ENCODE results near the gene TPH1. TPM values are rescaled to one million over a fixed set of nuclear protein-coding genes. Genes with fewer than 3 reads are reported as not detected.

Gene TPH1
- total and polyA plus RNA-seq, 2 experiments from 2014 or later, result 0.03 to 0.12 TPM

GRCh38 chr11:18013790-18014507 lies 32.1 kb downstream of the TPH1 start:
- DNase-seq (ENCODE audit: low read depth in 1 of 2, low spot score in 1 of 2), result peak; percentile 6 to 36
- peak overlapping the region; percentile 68 for H3K4me3 ChIP-seq

GRCh38 chr11:18012906-18013781 lies 32.9 kb downstream of the TPH1 start, which contains the start of gene SERGEF:
Gene SERGEF (minus strand): TSS chr11:18013047. CDS start chr11:18013010, 37 bp downstream.
- Histone ChIP-seq H3K9me3 (ENCODE audit: low read depth) (no peaks in the 10 kb centered on the region), H3K36me3 (no peaks in the 10 kb centered on the region), H3K4me3 (peak within 1 kb of the TSS; percentile 68), H3K27ac (peak within 1 kb of the TSS; percentile 79), H3K27me3 (no peaks in the 10 kb centered on the region), H3K4me1 (ENCODE audit: low read depth) (no peaks in the 10 kb centered on the region)
- DNase-seq (ENCODE audit: low read depth in 1 of 2, low spot score in 1 of 2), result peak; percentile 94 to 97
- TF ChIP-seq CTCF (IDR thresholded peaks at IDR 0.05; ENCODE audit: low read depth, low read length), result no peak

More at GRCh38 chr11:18013790-18014507, 32.1 kb downstream of the TPH1 start:
- Histone ChIP-seq H3K4me1 (ENCODE audit: low read depth) (no peaks in the 10 kb centered on the region), H3K36me3 (no peaks in the 10 kb centered on the region), H3K27ac (peak overlapping the region; percentile 24), H3K27me3 (no peaks in the 10 kb centered on the region), H3K9me3 (ENCODE audit: low read depth) (no peaks in the 10 kb centered on the region)
- no peak for TF ChIP-seq CTCF (IDR thresholded peaks at IDR 0.05; ENCODE audit: low read depth, low read length)

GRCh38 chr11:18012122-18012905 lies 33.8 kb downstream of the TPH1 start:
- Histone ChIP-seq H3K9me3 (ENCODE audit: low read depth) (no peaks in the 10 kb centered on the region), H3K27ac (peak overlapping the region; percentile 79), H3K4me1 (ENCODE audit: low read depth) (no peaks in the 10 kb centered on the region), H3K4me3 (peak overlapping the region; percentile 68), H3K36me3 (no peaks in the 10 kb centered on the region), H3K27me3 (no peaks in the 10 kb centered on the region)
- no peak for TF ChIP-seq CTCF (IDR thresholded peaks at IDR 0.05; ENCODE audit: low read depth, low read length)
- DNase-seq (ENCODE audit: low read depth in 1 of 2, low spot score in 1 of 2), result peak; percentile 14 to 52

GRCh38 chr11:18011633-18012032 lies 34.4 kb downstream of the TPH1 start:
- Histone ChIP-seq H3K27me3 (no peaks in the 10 kb centered on the region), H3K9me3 (ENCODE audit: low read depth) (no peaks in the 10 kb centered on the region), H3K27ac (no peak overlapping the region), H3K4me3 (no peak overlapping the region), H3K36me3 (no peaks in the 10 kb centered on the region), H3K4me1 (ENCODE audit: low read depth) (no peaks in the 10 kb centered on the region)
- DNase-seq (ENCODE audit: low read depth in 1 of 2, low spot score in 1 of 2), result no peak
- no peak for TF ChIP-seq CTCF (IDR thresholded peaks at IDR 0.05; ENCODE audit: low read depth, low read length)

- no peaks in the 10 kb centered on the region for H3K4me1 ChIP-seq (ENCODE audit: low read depth)
- no peak overlapping the region for H3K4me3 ChIP-seq
- no peak for TF ChIP-seq CTCF (IDR thresholded peaks at IDR 0.05; ENCODE audit: low read depth, low read length)
- DNase-seq (ENCODE audit: low read depth in 1 of 2, low spot score in 1 of 2), result no peak
- H3K36me3 ChIP-seq, result no peaks in the 10 kb centered on the region
- no peak overlapping the region for H3K27ac ChIP-seq
- H3K9me3 ChIP-seq (ENCODE audit: low read depth), result no peaks in the 10 kb centered on the region
- no peaks in the 10 kb centered on the region for H3K27me3 ChIP-seq
These were observed 35.0 kb downstream of the TPH1 start for GRCh38 chr11:18010977-18011586.
